GM21529 (cell line): Measurements from ENCODE around the gene RPS6KB2.

Experiments used
- ATAC-seq: cut with Tn5 transposase; IDR thresholded peaks from one replicate; pipeline ENCODE4 v1.9.1; 2021; ENCODE audit not compliant: unreplicated experiment

RPS6KB2 gene

DNA sequence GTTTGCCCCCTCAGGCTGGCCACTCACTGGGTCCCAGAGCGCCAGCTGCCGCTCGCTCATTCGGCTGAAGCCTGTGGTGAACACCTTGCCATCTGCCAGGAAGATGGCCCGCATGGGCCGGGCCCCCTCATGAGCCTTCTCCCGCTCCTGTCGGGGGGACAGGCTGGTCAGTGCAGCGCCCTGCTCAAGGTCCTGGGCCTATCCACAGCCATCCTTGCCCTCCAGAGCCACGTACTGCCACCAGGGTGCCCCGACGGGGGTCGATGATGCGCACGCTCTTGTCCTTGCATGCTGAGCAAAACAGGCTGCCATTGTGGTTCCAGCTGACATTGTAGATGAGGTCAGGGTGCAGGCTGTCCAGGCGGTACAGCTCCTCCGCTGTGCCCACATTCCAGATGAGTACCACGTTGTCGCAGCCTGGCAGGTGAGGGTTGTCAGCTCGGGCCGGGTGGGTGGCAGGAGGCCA, 12.8 kb downstream of the RPS6KB2 start:
- no peak for ATAC-seq

- no peak for ATAC-seq
Observed at GRCh38 chr11:67441731-67442351, 13.5 kb downstream of the RPS6KB2 start.

GRCh38 chr11:67442504-67443404, 14.5 kb downstream of the RPS6KB2 start:
- no peak for ATAC-seq

DNA sequence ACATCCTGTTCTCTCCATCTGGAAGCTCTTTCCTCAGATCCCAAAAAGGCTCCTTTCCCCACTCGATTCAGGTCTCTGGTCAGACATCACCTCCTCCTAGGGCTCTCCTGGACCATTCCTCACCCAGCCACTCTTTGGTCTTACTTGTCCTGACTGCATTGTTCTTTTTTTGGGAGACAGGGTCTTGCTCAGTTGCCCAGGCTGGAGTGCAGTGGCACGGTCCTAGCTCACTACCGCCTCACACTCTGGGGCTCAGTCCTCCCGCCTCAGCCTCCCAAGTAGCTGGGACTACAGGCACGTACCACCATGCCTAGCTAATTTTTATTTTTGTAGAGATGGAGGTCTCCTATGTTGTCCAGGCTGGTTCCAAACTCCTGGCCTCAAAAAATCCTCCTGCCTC, 17.2 kb downstream of the RPS6KB2 start:
- ATAC-seq: no peak

DNA sequence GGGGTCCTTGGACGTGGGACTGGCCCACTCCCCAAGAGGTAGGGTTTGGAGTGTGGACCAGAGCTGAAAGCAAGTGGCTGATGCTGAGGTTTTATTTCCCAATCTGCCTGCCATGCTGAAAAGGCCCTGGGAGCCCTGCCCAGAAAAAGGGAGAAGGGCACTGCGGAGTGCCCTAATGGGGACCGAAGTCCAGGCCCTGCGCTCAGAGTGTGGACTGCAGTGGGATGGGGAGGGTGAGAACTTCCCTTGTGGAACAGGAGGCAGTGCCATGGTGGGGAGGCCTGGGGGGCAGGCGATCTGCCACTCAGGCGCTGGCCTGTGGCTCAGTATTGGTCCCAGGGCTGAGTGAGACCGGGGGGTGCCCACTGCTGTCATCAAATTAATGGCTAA, 19.9 kb downstream of the RPS6KB2 start:
- no peak for ATAC-seq

- no peak for ATAC-seq
Observed at GRCh38 chr11:67449116-67449844, 21.0 kb downstream of the RPS6KB2 start.

DNA sequence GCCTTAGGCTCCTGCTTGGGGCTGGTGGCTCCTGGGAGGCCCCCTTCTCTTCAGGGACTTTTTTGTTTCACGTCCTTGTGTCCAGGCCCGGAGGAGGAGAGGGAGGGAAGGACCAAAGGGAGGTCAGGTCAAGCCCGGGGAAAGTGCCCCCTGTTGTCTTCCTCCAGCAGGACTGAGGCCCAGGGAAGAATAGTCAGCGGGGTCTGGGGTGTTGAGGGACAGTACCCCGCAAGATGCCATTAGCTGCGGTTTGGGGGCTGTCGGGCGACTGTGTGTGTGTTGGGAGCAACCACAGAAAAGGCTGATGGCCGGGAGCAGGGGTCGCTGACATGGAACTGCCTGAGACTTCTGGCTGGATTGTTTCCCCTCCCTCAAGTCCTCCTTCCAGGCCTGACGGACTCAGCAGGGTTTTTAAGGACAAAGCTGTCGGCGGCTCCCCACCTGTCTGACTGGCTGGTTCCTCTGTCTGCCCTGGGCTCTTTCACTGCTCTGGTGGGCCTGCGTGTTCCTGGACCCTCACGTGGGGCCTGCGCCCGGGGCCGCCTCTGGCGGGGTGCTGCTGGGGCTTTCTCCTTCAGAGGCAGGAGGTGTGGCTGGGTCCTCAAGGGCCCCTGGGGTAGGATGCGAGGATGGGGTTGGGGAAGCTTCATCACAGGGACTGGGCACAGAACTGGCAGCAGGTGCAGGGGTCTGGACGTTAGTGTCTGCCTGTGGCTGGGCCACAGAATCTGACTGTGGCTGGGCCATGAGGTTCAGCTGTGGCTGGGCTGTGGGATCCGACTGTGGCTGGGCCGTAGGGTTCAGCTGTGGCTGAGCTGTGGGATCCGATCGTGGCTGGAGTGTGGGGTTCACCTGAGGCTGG, 22.7 kb downstream of the RPS6KB2 start:
- ATAC-seq: no peak

DNA sequence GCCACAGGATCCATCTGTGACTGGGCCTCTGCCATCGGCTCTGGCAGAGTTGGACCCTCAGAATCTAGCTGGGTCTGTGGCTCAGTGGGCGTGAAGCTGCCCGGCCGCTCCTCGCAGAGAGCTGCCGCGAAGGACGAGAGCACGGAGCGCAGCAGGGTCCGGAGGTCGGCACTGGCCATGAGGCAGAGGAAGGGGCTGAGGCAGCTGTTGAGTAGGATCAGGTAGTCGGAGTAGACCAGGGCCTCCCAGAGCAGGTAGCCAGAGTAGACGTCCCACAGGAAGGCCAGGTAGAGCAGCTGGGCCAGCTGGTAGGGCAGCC, 23.3 kb downstream of the RPS6KB2 start:
- ATAC-seq: no peak

DNA sequence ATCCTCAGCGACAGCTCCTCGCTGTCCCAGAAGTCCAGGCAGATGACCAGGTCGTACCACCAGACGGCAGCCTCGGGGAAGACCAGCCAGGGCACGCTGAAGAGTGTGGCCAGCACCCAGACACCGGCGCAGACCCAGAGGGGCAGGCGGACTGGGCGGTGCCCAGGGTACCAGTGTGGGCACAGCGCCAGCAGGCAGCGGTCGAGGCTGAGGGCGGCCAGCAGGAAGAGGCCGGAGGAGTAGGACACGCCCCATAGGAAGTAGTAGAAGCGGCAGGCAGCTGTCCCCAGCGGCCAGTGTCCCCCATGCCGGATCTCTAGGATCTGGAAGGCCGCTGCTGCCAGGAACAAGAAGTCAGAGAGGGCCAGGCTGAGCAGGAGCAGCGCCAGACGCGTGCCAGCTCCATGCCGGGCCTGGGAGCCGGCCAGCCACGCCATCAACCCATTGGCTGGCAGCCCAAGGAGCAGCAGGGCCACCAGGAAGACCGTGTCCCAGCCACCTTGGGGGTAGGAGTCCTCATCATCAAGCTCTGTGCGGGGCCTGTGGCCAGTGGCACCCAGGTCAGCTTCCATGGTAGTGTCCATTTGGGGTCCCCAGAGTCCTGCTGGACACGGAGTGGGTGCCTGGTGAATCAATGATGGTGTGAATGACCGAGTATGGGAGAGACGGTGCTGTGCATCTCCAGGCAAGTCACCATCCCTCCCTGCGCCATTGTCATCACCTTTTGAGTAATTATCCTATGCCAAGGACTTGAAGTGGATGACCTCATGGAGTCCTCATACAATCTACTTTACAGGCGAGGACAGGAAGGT, 24.1 kb downstream of the RPS6KB2 start, which contains the start of gene GPR152:
Gene GPR152 (minus strand): TSS at position 589 of the 812 bp plus-strand sequence. CDS start 5 bp downstream, at position 584.
- no peak for ATAC-seq

GRCh38 chr11:67453816-67454732, 25.8 kb downstream of the RPS6KB2 start:
- ATAC-seq: no peak

DNA sequence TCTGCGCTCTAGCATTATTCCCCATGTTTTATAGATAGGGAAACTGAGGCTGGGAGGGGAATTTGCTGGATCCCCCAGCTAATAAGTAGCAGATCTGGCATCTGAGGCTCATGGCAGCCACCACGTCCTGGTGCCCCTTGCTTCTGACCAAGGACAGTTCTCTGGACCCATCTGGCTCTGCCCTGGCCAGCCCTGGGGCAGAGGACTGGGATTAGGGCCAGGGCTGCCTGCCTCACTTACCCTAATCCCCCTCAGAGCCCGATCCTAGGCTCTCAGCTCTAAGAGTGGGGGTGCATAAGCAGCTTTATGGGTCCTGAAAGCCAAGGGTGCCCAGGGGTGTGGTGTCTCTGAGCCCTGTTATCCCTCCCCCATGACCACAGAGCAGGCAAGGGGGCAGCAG, 26.8 kb downstream of the RPS6KB2 start, which contains the start of gene CABP4:
Gene CABP4 (plus strand): TSS at position 301 of the 400 bp plus-strand sequence. CDS start 70 bp downstream, at position 371.
- no peak for ATAC-seq

- no peak for ATAC-seq
Observed at GRCh38 chr11:67456068-67456705, 27.9 kb downstream of the RPS6KB2 start.

- no peak for ATAC-seq
Observed at GRCh38 chr11:67457453-67457852, 29.2 kb downstream of the RPS6KB2 start.

DNA sequence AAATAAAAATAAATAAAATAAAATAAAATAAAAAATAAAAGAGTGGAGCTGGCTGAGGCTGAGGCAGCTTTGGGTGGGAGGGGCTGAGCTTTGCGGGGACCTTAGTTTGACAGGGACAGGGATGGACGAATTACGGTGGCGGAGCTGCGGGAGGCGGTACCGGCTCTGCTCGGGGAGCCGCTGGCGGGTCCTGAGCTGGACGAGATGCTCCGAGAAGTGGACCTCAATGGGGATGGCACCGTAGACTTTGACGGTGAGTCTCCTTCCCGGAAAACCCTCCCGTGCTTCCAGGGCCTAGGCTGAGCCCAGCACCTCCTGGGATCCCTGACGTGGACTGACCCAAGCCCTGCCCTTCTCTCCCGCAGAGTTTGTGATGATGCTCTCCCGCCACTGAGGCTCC, 30.0 kb downstream of the RPS6KB2 start:
- ATAC-seq: no peak

DNA sequence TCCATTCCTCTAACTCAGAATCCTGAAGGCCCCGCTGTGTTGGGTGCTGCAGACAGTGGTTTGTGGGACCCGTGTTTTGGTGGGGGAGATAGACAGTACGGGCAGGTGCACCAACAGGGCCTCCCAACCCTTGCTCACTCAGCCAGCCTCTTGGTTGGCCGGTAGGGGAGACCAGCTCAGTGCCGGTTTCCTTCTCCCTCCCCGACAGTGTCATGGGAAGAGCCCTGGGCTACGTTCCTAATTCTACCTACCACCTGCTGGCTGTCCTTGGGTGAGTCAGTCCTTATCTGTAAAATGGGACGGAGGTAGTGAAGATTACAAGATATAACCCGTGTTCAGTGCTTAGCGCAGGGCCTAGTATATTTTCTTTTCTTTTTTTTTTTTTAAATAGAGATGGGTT, 34.9 kb downstream of the RPS6KB2 start:
- no peak for ATAC-seq

DNA sequence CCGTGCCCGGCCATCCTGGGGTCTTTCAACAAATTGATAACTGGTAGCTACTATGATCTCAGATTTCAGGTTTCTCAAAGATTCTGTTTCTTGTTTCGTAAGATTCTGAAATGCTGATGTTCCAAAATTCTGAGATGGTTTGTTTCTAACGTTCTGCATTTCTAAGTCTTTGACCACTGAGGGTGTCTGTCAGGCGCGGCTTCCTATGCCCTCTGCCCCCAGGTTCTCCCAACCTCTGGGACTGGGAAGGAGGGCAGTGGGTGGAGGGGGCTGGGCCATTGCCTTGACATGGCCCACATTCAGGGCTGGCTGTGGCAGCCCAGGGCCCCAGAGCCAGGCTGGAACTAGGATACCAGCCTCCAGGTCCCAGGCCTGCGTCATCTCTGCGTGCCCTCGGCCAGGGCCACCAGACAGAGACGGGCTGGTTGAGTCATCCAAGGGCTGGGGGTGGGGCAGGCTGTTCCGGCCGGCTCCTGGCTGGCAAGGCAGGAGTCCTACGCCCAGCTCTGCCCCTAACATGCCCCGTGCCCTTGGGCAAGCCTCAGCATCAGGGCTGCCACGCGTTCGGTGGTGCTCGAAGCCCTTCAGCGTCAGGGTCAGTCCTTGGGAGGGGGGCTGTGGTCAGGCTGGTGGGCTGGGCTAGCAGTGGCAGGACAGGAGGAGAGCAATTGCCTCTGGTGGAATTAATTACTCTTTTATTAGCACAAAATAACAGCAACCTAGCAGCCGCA, 35.6 kb downstream of the RPS6KB2 start:
- no peak for ATAC-seq

DNA sequence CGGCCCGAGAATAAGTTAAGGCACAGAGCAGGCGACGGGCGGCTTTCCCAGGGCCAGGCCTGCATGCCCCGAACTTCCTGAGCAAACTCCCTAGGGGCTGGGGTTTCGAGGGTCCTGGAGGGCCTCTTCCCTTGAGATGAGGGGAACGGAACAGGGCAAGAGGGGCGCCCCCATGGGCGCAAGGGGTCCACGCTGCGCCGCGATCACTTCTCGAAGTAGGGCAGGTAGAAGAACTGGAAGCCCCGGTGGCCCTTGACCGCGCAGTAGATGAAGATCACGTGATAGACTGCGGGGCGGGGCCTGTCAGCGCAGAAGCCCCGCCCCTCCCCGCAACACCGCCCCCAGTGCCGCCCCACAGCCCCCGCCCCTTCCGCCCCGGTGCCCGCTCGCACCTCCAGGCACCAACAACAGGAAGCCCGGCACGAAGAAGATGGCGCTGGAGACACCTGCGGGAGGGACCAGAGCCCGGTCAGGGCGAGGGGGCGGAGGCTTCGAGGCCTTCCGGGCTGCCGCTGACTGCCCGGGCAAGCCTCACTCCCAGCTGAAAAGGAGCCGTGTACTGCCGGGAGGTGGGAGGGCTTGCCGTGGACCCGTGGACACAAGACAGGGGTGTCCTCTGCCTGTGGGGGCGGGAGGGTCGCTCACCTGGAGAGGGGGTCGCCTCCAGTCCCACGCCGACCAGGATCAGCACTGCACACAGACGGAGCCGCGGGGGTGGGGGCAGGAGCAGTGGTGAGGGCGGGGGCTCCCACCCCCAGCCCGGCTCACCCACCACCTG, 36.3 kb downstream of the RPS6KB2 start:
- ATAC-seq: peak; percentile 43
